GM23248 (cell line): Measurements from ENCODE around the gene IGF2BP2. TPM values are rescaled to one million over a fixed set of nuclear protein-coding genes. Genes with fewer than 3 reads are reported as not detected.

ENCODE experiments used
- DNase-seq: peaks from one replicate; pipeline ENCODE4 v3.0.0-alpha.2; 2015
- H2AFZ ChIP-seq: fragments of 200-600 bp; sonication (generic); 2 replicates; pipeline ENCODE4 v1.6.1; 2016; ENCODE audit warnings: antibody characterized with exemption
- H3F3A ChIP-seq: fragments of 200-600 bp; sonication (generic); 2 replicates; pipeline ENCODE4 v1.6.1; 2016; ENCODE audit warnings: mild to moderate bottlenecking, antibody characterized with exemption, mixed run types; ENCODE audit not compliant: insufficient read depth
- H3K27ac ChIP-seq: fragments of 200-600 bp; sonication (generic); 2 replicates; pipeline ENCODE4 v1.5.1; 2016; ENCODE audit warnings: mild to moderate bottlenecking
- H3K27me3 ChIP-seq: fragments of 200-600 bp; sonication (generic); replicated peaks from 2 replicates; pipeline ENCODE4 v1.6.1; 2016; ENCODE audit warnings: mild to moderate bottlenecking; ENCODE audit not compliant: insufficient read depth
- H3K36me3 ChIP-seq: fragments of 200-600 bp; sonication (generic); 2 replicates; pipeline ENCODE4 v1.6.1; 2016; ENCODE audit warnings: low read depth, mild to moderate bottlenecking
- H3K4me1 ChIP-seq: fragments of 200-600 bp; sonication (generic); 2 replicates; pipeline ENCODE4 v1.6.1; 2016; ENCODE audit warnings: mild to moderate bottlenecking; ENCODE audit not compliant: insufficient read depth
- H3K4me2 ChIP-seq: fragments of 200-600 bp; sonication (generic); one replicate; pipeline ENCODE4 v1.6.1; 2016; ENCODE audit warnings: mild to moderate bottlenecking; ENCODE audit not compliant: unreplicated experiment
- H3K4me3 ChIP-seq: fragments of 200-600 bp; sonication (generic); 2 replicates; pipeline ENCODE4 v1.5.1; 2016; ENCODE audit warnings: mild to moderate bottlenecking
- H3K79me2 ChIP-seq: fragments of 200-600 bp; sonication (generic); 2 replicates; pipeline ENCODE4 v1.6.1; 2016; ENCODE audit warnings: mild to moderate bottlenecking; ENCODE audit not compliant: insufficient read depth
- H3K9ac ChIP-seq: fragments of 200-600 bp; sonication (generic); 2 replicates; pipeline ENCODE4 v1.6.1; 2016; ENCODE audit warnings: mild to moderate bottlenecking
- H3K9me2 ChIP-seq: fragments of 200-600 bp; sonication (generic); 2 replicates; pipeline ENCODE4 v1.6.1; 2016; ENCODE audit warnings: mixed run types, mild to moderate bottlenecking, moderate library complexity; ENCODE audit not compliant: insufficient read depth
- H3K9me3 ChIP-seq: fragments of 200-600 bp; sonication (generic); one replicate; pipeline ENCODE4 v1.6.1; 2017; ENCODE audit warnings: low read depth
- H4K20me1 ChIP-seq: fragments of 200-600 bp; sonication (generic); 2 replicates; pipeline ENCODE4 v1.6.0; 2016; ENCODE audit not compliant: insufficient read depth
- EZH2 ChIP-seq: fragments of 200-600 bp; sonication (generic); IDR thresholded peaks from 2 replicates; pipeline ENCODE4 v1.6.1; 2018; ENCODE audit warnings: antibody characterized with exemption, mild to moderate bottlenecking; ENCODE audit not compliant: insufficient read depth, poor library complexity, severe bottlenecking
- EZH2phosphoT487 ChIP-seq: fragments of 200-600 bp; sonication (generic); IDR thresholded peaks from 2 replicates; pipeline ENCODE4 v1.6.1; 2018; ENCODE audit warnings: antibody characterized with exemption, moderate library complexity, mild to moderate bottlenecking, low read depth; ENCODE audit not compliant: insufficient read depth
- WGBS, 2 experiments: methylation state at CpG; one replicate each; pipeline ENCODE4 v1.1.6; 2015 to 2017; ENCODE audit warnings: low lambda C conversion rate in 2 of 2, low coverage in 1 of 2; ENCODE audit errors: missing lambda C conversion rate in 2 of 2; 5-methylcytosine and 5-hydroxymethylcytosine counted together
- in situ Hi-C: fragments of 300-500 bp; cut with MboI; formaldehyde crosslinking; loops from 2 replicates; pipeline ENCODE4 v1.15.0; 2020
- polyA plus RNA-seq: library from polyadenylated mRNA; unstranded; fragments of >200 nt; fragmentation: Nextera tagmentation; extraction: Ambion mirVana; gene quantifications from 2 replicates; pipeline ENCODE4 v1.2.1, GENCODE V29; 2016
- total RNA-seq: library from RNA; depleted of rRNA; stranded (reverse); fragments of >200 nt; shearing (Covaris generic); gene quantifications from 2 replicates; pipeline ENCODE4 v1.2.3, GENCODE V29; 2014

Gene IGF2BP2
- total and polyA plus RNA-seq, 2 experiments from 2014 or later: 60.6 to 62.5 TPM

- no peak for TF ChIP-seq EZH2
- no peak for TF ChIP-seq EZH2phosphoT487
- H4K20me1 ChIP-seq: no peaks in the 10 kb centered on the region
- H3K27me3 ChIP-seq: no peaks in the 10 kb centered on the region
- H3K79me2 ChIP-seq: no peaks in the 10 kb centered on the region
- in situ Hi-C loops: no loop called here
- peak; percentile 31 for DNase-seq
- no peak overlapping the region for H3K4me3 ChIP-seq
- no peak overlapping the region for H3K4me2 ChIP-seq
- no peaks in the 10 kb centered on the region for H3K4me1 ChIP-seq
- H2AFZ ChIP-seq: no peak overlapping the region
- H3K9ac ChIP-seq: no peak overlapping the region
- no peak overlapping the region for H3K27ac ChIP-seq
- H3F3A ChIP-seq: peaks cover 4% of the 10 kb centered on the region; the same call in 1 of the 2 replicates
- no peaks in the 10 kb centered on the region for H3K9me3 ChIP-seq
- no peaks in the 10 kb centered on the region for H3K9me2 ChIP-seq
- 77 to 78% methylated on average over 4 of the region's 4 CpGs for WGBS, 2 experiments
- H3K36me3 ChIP-seq: no peaks in the 10 kb centered on the region
These were observed 27.8 kb upstream of the IGF2BP2 start for GRCh38 chr3:185852635-185853034.

GRCh38 chr3:185851959-185852358 lies 27.1 kb upstream of the IGF2BP2 start:
- Histone ChIP-seq H3K27ac (no peak overlapping the region), H3K9me2 (no peaks in the 10 kb centered on the region), H3F3A (peaks cover 4% of the 10 kb centered on the region; the same call in 1 of the 2 replicates), H3K4me1 (no peaks in the 10 kb centered on the region), H3K36me3 (no peaks in the 10 kb centered on the region), H3K9me3 (no peaks in the 10 kb centered on the region), H3K9ac (no peak overlapping the region), H3K4me2 (no peak overlapping the region), H4K20me1 (no peaks in the 10 kb centered on the region), H3K79me2 (no peaks in the 10 kb centered on the region), H3K4me3 (no peak overlapping the region), H3K27me3 (no peaks in the 10 kb centered on the region), H2AFZ (no peak overlapping the region)
- 78 to 100% methylated on average over 1 of the region's 1 CpG for WGBS, 2 experiments
- no peak for DNase-seq
- TF ChIP-seq EZH2 (no peak), EZH2phosphoT487 (no peak)
- in situ Hi-C loops: no loop called here

- WGBS, 2 experiments: 71 to 76% methylated on average over 3 of the region's 3 CpGs
- Histone ChIP-seq H3K27me3 (no peaks in the 10 kb centered on the region), H3F3A (peaks cover 4% of the 10 kb centered on the region; the same call in 1 of the 2 replicates), H3K4me2 (no peak overlapping the region), H2AFZ (no peak overlapping the region), H3K27ac (no peak overlapping the region), H3K9me3 (no peaks in the 10 kb centered on the region), H3K36me3 (no peaks in the 10 kb centered on the region), H4K20me1 (no peaks in the 10 kb centered on the region), H3K9ac (no peak overlapping the region), H3K4me1 (no peaks in the 10 kb centered on the region), H3K4me3 (no peak overlapping the region), H3K9me2 (no peaks in the 10 kb centered on the region), H3K79me2 (no peaks in the 10 kb centered on the region)
- in situ Hi-C loops: no loop called here
- peak; percentile 42 for DNase-seq
- TF ChIP-seq EZH2phosphoT487: no peak
- TF ChIP-seq EZH2: no peak
These were observed 26.2 kb upstream of the IGF2BP2 start for GRCh38 chr3:185851046-185851445.

- no peak for DNase-seq
- H3K27me3 ChIP-seq: no peaks in the 10 kb centered on the region
- no peak for TF ChIP-seq EZH2phosphoT487
- TF ChIP-seq EZH2: no peak
- no peaks in the 10 kb centered on the region for H3K4me1 ChIP-seq
- H3K79me2 ChIP-seq: no peaks in the 10 kb centered on the region
- no peaks in the 10 kb centered on the region for H4K20me1 ChIP-seq
- H3K9me3 ChIP-seq: no peaks in the 10 kb centered on the region
- H3K9me2 ChIP-seq: no peaks in the 10 kb centered on the region
- no peak overlapping the region for H3K27ac ChIP-seq
- in situ Hi-C loops: no loop called here
- H3K4me2 ChIP-seq: no peak overlapping the region
- peaks cover 4% of the 10 kb centered on the region; the same call in 1 of the 2 replicates for H3F3A ChIP-seq
- WGBS, 2 experiments: 87 to 88% methylated on average over 6 of the region's 6 CpGs
- no peak overlapping the region for H3K4me3 ChIP-seq
- H3K9ac ChIP-seq: no peak overlapping the region
- no peaks in the 10 kb centered on the region for H3K36me3 ChIP-seq
- no peak overlapping the region for H2AFZ ChIP-seq
These were observed 22.7 kb upstream of the IGF2BP2 start for GRCh38 chr3:185847506-185847905.

- TF ChIP-seq EZH2phosphoT487 (no peak), EZH2 (no peak)
- H3K27me3 ChIP-seq: no peaks in the 10 kb centered on the region
- in situ Hi-C loops: no loop called here
- H3K9me2 ChIP-seq: no peaks in the 10 kb centered on the region
- no peak overlapping the region for H3K4me3 ChIP-seq
- H3K4me1 ChIP-seq: no peaks in the 10 kb centered on the region
- H2AFZ ChIP-seq: no peak overlapping the region
- no peaks in the 10 kb centered on the region for H4K20me1 ChIP-seq
- H3K36me3 ChIP-seq: no peaks in the 10 kb centered on the region
- no peak overlapping the region for H3K4me2 ChIP-seq
- H3F3A ChIP-seq: no peaks in the 10 kb centered on the region
- no peaks in the 10 kb centered on the region for H3K79me2 ChIP-seq
- 68 to 74% methylated on average over 6 of the region's 6 CpGs for WGBS, 2 experiments
- H3K27ac ChIP-seq: no peak overlapping the region
- no peaks in the 10 kb centered on the region for H3K9me3 ChIP-seq
- H3K9ac ChIP-seq: no peak overlapping the region
- no peak for DNase-seq
These were observed 21.2 kb upstream of the IGF2BP2 start for GRCh38 chr3:185846037-185846436.
